GM10847 (cell line): ENCODE data around the gene HOXA2.

Experiments used
- POLR2A ChIP-seq: IDR thresholded peaks from 2 replicates; pipeline ENCODE4 v1.6.1; 2011; ENCODE audit not compliant: insufficient read length; ENCODE audit errors: extremely low read depth

HOXA2 gene

DNA sequence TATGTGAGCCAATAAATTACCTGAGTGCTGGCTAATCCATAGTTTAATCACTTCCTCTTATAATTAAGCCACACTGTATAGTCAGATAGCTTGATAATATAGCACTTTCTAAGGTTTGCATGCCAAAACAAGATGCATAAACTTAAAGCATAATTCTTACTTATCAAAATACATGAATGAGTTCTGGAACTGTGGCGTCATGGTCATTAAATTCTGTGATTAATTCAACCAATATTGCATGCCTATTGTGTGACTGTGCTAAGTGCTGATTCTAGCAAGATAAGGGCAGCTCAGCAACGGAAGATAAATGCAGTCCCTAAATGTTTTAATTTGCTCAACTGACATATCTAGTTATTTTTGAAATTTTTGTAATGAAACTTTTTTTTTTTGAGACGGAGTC lies 36.3 kb downstream of the HOXA2 start:
- TF ChIP-seq POLR2A, result no peak

DNA sequence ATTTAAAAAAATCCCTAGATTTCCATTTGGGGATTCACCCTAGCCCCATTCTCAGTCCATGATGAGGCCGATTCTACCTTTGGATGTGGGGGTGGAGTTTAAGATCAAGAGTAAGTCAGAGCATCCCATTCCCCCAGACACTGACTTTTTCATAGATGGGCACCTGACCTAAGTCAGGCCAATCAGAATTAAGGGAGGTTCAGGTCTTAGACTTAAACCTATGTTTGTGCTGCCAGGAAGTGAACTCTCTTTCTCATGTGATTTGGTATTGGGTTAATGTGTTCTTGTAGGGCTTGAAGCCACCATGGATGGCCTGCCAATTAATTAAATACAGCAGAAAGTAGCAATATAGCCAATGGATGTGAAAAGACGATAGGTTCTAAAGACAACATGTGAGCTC lies 36.8 kb downstream of the HOXA2 start:
- no peak for TF ChIP-seq POLR2A

DNA sequence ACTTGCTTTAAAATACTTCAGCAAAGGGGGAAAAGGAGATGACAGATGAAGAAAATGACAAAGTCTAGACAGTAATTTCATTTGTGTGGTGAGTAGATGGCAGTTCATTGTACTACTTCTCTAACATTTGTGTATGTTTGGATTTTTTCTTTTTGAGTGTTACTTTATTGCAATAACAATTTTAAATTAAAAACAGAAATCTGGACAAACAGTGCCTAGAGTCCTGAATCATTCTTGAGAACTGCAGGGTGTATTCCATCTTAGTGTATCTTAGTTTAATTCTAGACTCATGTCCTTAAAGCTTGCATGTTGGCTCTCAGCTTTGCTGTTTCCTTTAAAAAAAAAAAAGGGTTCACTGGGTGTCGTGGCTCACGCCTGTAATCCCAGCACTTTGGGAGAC lies 37.8 kb downstream of the HOXA2 start:
- no peak for TF ChIP-seq POLR2A

DNA sequence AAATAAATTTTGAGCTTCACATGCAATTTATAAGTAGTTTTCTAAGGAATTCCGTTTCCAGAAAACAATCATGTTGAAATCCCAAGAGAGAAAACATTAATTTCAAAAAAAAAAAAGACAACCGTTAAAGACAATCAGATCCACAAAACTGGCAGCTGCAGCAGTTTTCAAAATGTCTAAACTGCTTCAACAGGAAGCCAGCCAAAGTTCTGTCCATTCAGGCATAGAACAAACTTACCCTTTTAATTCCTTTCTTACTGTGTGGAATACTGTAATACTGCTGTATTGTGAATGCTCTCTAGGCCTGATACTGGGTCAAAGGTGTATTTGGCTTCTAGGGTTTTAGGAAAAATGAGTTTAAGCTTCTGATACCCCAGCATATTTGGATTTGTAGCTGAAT lies 38.3 kb downstream of the HOXA2 start:
- no peak for TF ChIP-seq POLR2A

DNA sequence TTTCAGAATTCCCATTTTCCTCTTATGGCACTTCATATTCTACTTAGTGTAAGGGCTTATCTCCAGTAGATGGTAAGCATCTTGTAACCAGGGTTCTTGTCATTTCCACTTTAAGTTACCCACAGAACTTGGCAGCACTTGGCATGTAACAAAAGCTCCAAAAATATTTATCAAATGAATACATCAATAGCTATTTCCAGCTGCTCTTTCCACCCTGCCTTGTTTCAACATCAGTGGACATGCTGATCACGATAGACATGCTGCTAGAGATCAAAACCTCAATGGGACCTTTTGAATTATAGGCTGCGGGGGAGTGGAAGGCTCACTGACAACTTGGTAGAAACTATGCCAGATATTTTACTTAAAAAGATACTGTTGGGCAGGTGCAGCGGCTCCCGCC lies 39.5 kb downstream of the HOXA2 start:
- no peak for TF ChIP-seq POLR2A

DNA sequence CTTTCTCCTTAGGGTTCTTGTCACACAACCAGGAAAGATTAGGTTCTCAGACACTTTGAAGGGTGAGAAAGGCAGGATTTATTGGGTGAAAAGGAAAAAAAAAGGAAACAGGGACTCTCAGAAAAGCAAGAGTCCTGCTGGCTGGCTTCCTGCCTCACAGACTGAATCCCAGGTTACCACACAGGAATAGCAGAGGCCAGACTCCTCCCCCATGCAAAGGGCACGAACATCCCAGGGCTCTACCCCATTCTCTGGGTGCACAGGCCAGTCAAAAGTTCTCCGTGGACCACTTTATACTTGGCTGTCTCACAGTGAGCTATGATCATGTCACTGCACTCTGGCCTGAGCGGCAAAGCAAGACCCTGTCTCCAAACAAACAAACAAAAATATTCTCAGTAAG lies 49.3 kb downstream of the HOXA2 start:
- TF ChIP-seq POLR2A, result no peak

DNA sequence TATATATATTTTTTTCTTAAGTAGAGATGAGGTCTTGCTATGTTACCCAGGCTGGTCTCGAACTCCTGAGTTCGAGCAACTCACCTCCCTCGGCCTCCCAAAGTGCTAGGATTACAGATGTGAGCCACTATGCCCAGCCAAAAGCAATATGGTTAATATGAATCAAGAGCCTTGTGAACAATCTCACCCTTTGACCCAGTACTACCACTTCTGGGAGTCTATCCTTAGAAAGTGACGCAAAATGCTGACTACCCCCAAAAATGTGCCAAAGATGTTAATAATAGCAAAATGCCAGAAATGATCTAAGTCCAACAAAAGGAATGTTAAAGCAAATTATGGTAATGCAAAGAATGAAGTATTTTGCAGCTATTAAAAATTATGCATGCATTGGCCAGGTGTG lies 51.0 kb downstream of the HOXA2 start:
- TF ChIP-seq POLR2A, result no peak
